K562 (cell line): ENCODE data around the gene LY6G5B. TPM values are rescaled to one million over a fixed set of nuclear protein-coding genes. Genes with fewer than 3 reads are reported as not detected.
A peak's percentile ranks its signal among the peaks of the same experiment; 100 is the strongest.

Experiments used
- CHCHD3 ChIP-seq: fragments of 250-450 bp; sonication (Bioruptor Pico); IDR thresholded peaks from 2 replicates; pipeline ENCODE4 v2.1.2; 2022; ENCODE audit warnings: mild to moderate bottlenecking
- EWSR1 ChIP-seq: fragments of 450-650 bp; IDR thresholded peaks from 2 replicates; pipeline ENCODE4 v1.6.1; 2018; ENCODE audit warnings: borderline replicate concordance, mild to moderate bottlenecking, low read depth, moderate library complexity; ENCODE audit not compliant: partially characterized antibody
- HDAC1 ChIP-seq, 2 experiments: fragments of 450-650 bp; IDR thresholded peaks; 2 replicates each; pipeline ENCODE4 v1.6.1; 2016 to 2017; ENCODE audit warnings: inconsistent platforms in 1 of 2, mild to moderate bottlenecking in 1 of 2, moderate library complexity in 1 of 2
- HEY1 ChIP-seq: fragments of 250-450 bp; sonication (Bioruptor Pico); IDR thresholded peaks from 2 replicates; pipeline ENCODE4 v1.5.0; 2020; ENCODE audit warnings: mild to moderate bottlenecking, moderate library complexity, borderline replicate concordance
- KAT2B ChIP-seq: IDR thresholded peaks from one replicate; pipeline ENCODE4 v1.6.1; 2012; ENCODE audit warnings: low read depth, mild to moderate bottlenecking, control low read depth, inconsistent platforms, low read length, moderate library complexity
- LARP7 ChIP-seq: fragments of 450-650 bp; IDR thresholded peaks from 2 replicates; pipeline ENCODE4 v1.6.1; 2016
- POLR2G ChIP-seq: fragments of 200-400 bp; formaldehyde crosslinking; IDR thresholded peaks from 2 replicates; pipeline ENCODE4 v1.6.1; 2017; ENCODE audit warnings: low read depth, mild to moderate bottlenecking, antibody characterized with exemption, low read length, moderate library complexity
- PYGO2 ChIP-seq: fragments of 450-650 bp; IDR thresholded peaks from 2 replicates; pipeline ENCODE4 v1.6.1; 2016; ENCODE audit warnings: mild to moderate bottlenecking, missing genetic modification characterization, moderate library complexity, missing compliant biosample characterization
- SREBF2 ChIP-seq: sonication (generic); formaldehyde crosslinking; IDR thresholded peaks from 2 replicates; pipeline ENCODE4 v1.4.0; 2020; ENCODE audit warnings: mild to moderate bottlenecking, missing genetic modification reagents
- STAT6 ChIP-seq: sonication (generic); formaldehyde crosslinking; IDR thresholded peaks from 2 replicates; pipeline ENCODE4 v1.8.1; 2023; ENCODE audit warnings: mild to moderate bottlenecking, missing genetic modification reagents
- ZNF518B ChIP-seq: fragments of 250-450 bp; sonication (Bioruptor Pico); IDR thresholded peaks from 2 replicates; pipeline ENCODE4 v1.5.0; 2021; ENCODE audit warnings: mild to moderate bottlenecking, moderate library complexity
- polyA plus RNA-seq, 8 experiments: library from polyadenylated mRNA; depleted of rRNA in 4 of 8; stranded (reverse) in 5 of 8; unstranded in 3 of 8; fragments of >200 nt; fragmentation: Nextera tagmentation in 2 of 8; fragmentation: Illumina TruSeq in 1 of 8; extraction: Ambion mirVana in 2 of 8; extraction: Trizol in 1 of 8; gene quantifications; 2 replicates each; pipeline versions ENCODE4 v1.2.1 to v1.2.3, GENCODE V29; 2011 to 2014; ENCODE audit warnings: inconsistent platforms in 1 of 8, missing spikeins in 1 of 8
- total RNA-seq, 7 experiments: library from RNA; depleted of rRNA in 6 of 7; stranded (reverse); fragments of >200 nt in 6 of 7; fragmentation: Illumina TruSeq in 2 of 7; extraction: Trizol in 2 of 7; gene quantifications; 2 replicates each; pipeline versions ENCODE4 v1.2.1 to v1.2.3, GENCODE V29; 2011 to 2021; ENCODE audit warnings: low replicate concordance in 1 of 7

The LY6G5B gene
- total and polyA plus RNA-seq, 9 of the 15 experiments (the other 6 are each of a cell fraction or from before 2014, with no cell fraction given) = 6.0 to 27.0 (median 7.5) TPM

GRCh38 chr6:31697555-31697954, 27.8 kb downstream of the LY6G5B start (continued):
- TF ChIP-seq EWSR1 (no peak), STAT6 (CRISPR knock-in tag) (peak; percentile 87; the same call in 1 of the 2 replicates), LARP7 (0 out of 2 replicates have a peak, but pooled peaks have one; percentile 36), ZNF518B (CRISPR knock-in tag) (no peak), SREBF2 (CRISPR knock-in tag) (no peak), HDAC1 (IDR thresholded peaks at IDR 0.05) (peak in 1 of 2 experiments; percentile 52; a peak in 2 of 4 replicates), HEY1 (CRISPR knock-in tag) (no peak), POLR2G (no peak), PYGO2 (tag) (no peak), KAT2B (no peak), CHCHD3 (no peak)
